Mesothelial cell of epicardium (in vitro differentiated cells): ENCODE data around the gene DNAJC6. TPM values are rescaled to one million over a fixed set of nuclear protein-coding genes. Genes with fewer than 3 reads are reported as not detected.

Source experiments
- DNase-seq, 2 experiments: peaks; one replicate each; pipeline ENCODE4 v3.0.0; 2021; ENCODE audit warnings: low spot score in 2 of 2; ENCODE audit not compliant: unreplicated experiment in 2 of 2
- H3K27ac Mint-ChIP-seq: 2 replicates; pipeline ENCODE4 v1.8.0; 2021; ENCODE audit warnings: mixed read lengths
- H3K27me3 Mint-ChIP-seq: 2 replicates; pipeline ENCODE4 v1.8.0; 2021; ENCODE audit warnings: low read depth, mixed read lengths
- H3K36me3 Mint-ChIP-seq: 2 replicates; pipeline ENCODE4 v1.8.0; 2021; ENCODE audit warnings: mixed read lengths
- H3K4me1 Mint-ChIP-seq: 2 replicates; pipeline ENCODE4 v1.8.0; 2021; ENCODE audit warnings: mixed read lengths
- H3K4me3 Mint-ChIP-seq: 2 replicates; pipeline ENCODE4 v1.8.0; 2021; ENCODE audit warnings: mild to moderate bottlenecking, moderate library complexity, mixed read lengths
- H3K9me3 Mint-ChIP-seq: 2 replicates; pipeline ENCODE4 v1.8.0; 2021; ENCODE audit warnings: mixed read lengths
- CTCF ChIP-seq: fragments of 200-600 bp; sonication (generic); IDR thresholded peaks from one replicate; pipeline ENCODE4 v1.5.0; 2021; ENCODE audit warnings: antibody characterized with exemption; ENCODE audit not compliant: unreplicated experiment
- total RNA-seq: library from RNA; stranded (reverse); gene quantifications from 3 replicates; pipeline ENCODE4 v1.2.1, GENCODE V29; 2021

The DNAJC6 gene
- total RNA-seq, 1 donor from 2014 or later = 19.4 TPM

- no peak for DNase-seq
- no peak for TF ChIP-seq CTCF
Observed at GRCh38 chr1:65316233-65316632, 6.9 kb downstream of the DNAJC6 start.

GRCh38 chr1:65317866-65318653 is 8.7 kb downstream of the DNAJC6 start:
- Mint-ChIP-seq H3K27me3 (no peaks in the 10 kb centered on the region), H3K9me3 (peaks cover 8% of the 10 kb centered on the region), H3K4me3 (no peak overlapping the region), H3K27ac (no peak overlapping the region), H3K4me1 (peaks cover 5% of the 10 kb centered on the region), H3K36me3 (peaks cover 13% of the 10 kb centered on the region)
- no peak for DNase-seq
- TF ChIP-seq CTCF = no peak

More at GRCh38 chr1:65316233-65316632, 6.9 kb downstream of the DNAJC6 start:
- Mint-ChIP-seq H3K27me3 (no peaks in the 10 kb centered on the region), H3K27ac (no peak overlapping the region), H3K4me3 (no peak overlapping the region), H3K4me1 (peaks cover 5% of the 10 kb centered on the region), H3K9me3 (peaks cover 8% of the 10 kb centered on the region), H3K36me3 (peaks cover 13% of the 10 kb centered on the region)

GRCh38 chr1:65319141-65319540 is 9.8 kb downstream of the DNAJC6 start:
- Mint-ChIP-seq H3K27me3 (no peaks in the 10 kb centered on the region), H3K9me3 (peaks cover 8% of the 10 kb centered on the region), H3K27ac (no peak overlapping the region), H3K4me3 (no peak overlapping the region), H3K4me1 (peaks cover 5% of the 10 kb centered on the region), H3K36me3 (peaks cover 13% of the 10 kb centered on the region)
- DNase-seq = no peak
- no peak for TF ChIP-seq CTCF

- Mint-ChIP-seq H3K27ac (no peak overlapping the region), H3K4me1 (peaks cover 5% of the 10 kb centered on the region), H3K4me3 (no peak overlapping the region), H3K9me3 (peaks cover 8% of the 10 kb centered on the region), H3K27me3 (no peaks in the 10 kb centered on the region), H3K36me3 (peaks cover 13% of the 10 kb centered on the region)
- no peak for TF ChIP-seq CTCF
- no peak for DNase-seq
Observed at GRCh38 chr1:65319754-65320153, 10.4 kb downstream of the DNAJC6 start.

GRCh38 chr1:65321879-65322278 is 12.5 kb downstream of the DNAJC6 start:
- H3K27ac Mint-ChIP-seq = no peak overlapping the region
- H3K9me3 Mint-ChIP-seq = peaks cover 8% of the 10 kb centered on the region
- H3K4me3 Mint-ChIP-seq = no peak overlapping the region
- peaks cover 13% of the 10 kb centered on the region for H3K36me3 Mint-ChIP-seq
- no peaks in the 10 kb centered on the region for H3K4me1 Mint-ChIP-seq
- TF ChIP-seq CTCF = no peak
- DNase-seq = no peak
- no peaks in the 10 kb centered on the region for H3K27me3 Mint-ChIP-seq

- no peak overlapping the region for H3K27ac Mint-ChIP-seq
Observed at GRCh38 chr1:65323246-65323645, 13.9 kb downstream of the DNAJC6 start.

More at GRCh38 chr1:65323246-65323645, 13.9 kb downstream of the DNAJC6 start:
- no peaks in the 10 kb centered on the region for H3K27me3 Mint-ChIP-seq
- DNase-seq = no peak
- no peak for TF ChIP-seq CTCF
- H3K36me3 Mint-ChIP-seq = peaks cover 13% of the 10 kb centered on the region
- H3K9me3 Mint-ChIP-seq = peaks cover 8% of the 10 kb centered on the region
- no peaks in the 10 kb centered on the region for H3K4me1 Mint-ChIP-seq
- no peak overlapping the region for H3K4me3 Mint-ChIP-seq
